OCI-LY3 (cell line): ENCODE results near the gene CSNK1G2.

Experiments
- H2AFZ ChIP-seq: fragments of 200-600, 300-600 bp; shearing (Covaris generic); 2 replicates; pipeline ENCODE4 v1.6.0; 2014; ENCODE audit warnings: antibody characterized with exemption, low read depth, low read length
- H3K27ac ChIP-seq: fragments of 200-600, 300-600 bp; sonication (generic); 2 replicates; pipeline ENCODE4 v1.5.1; 2014; ENCODE audit warnings: mild to moderate bottlenecking, low read length, moderate library complexity, mixed read lengths
- H3K27me3 ChIP-seq: fragments of 200-600, 300-600 bp; sonication (generic); 2 replicates; pipeline ENCODE4 v1.6.1; 2014; ENCODE audit warnings: low read depth, low read length, mixed read lengths
- H3K36me3 ChIP-seq: fragments of 200-600, 300-600 bp; sonication (generic); replicated peaks from 2 replicates; pipeline ENCODE3; 2014; ENCODE audit warnings: low read depth, low read length, mixed read lengths
- H3K4me1 ChIP-seq: fragments of 300-600, 200-600 bp; sonication (generic); 2 replicates; pipeline ENCODE4 v1.6.1; 2014; ENCODE audit warnings: low read length, mixed read lengths
- H3K4me2 ChIP-seq: fragments of 200-600, 300-600 bp; sonication (generic); 2 replicates; pipeline ENCODE4 v1.6.1; 2014; ENCODE audit warnings: low read length, mixed read lengths
- H3K4me3 ChIP-seq: fragments of 300-600, 200-600 bp; sonication (generic); 2 replicates; pipeline ENCODE4 v1.5.1; 2014; ENCODE audit warnings: antibody characterized with exemption, mild to moderate bottlenecking, low read length, moderate library complexity
- H3K79me2 ChIP-seq: fragments of 300-600, 200-600 bp; shearing (Covaris generic); 2 replicates; pipeline ENCODE4 v1.6.1; 2014; ENCODE audit warnings: mild to moderate bottlenecking, low read length, mixed read lengths
- H3K9ac ChIP-seq: fragments of 300-600, 200-600 bp; shearing (Covaris generic); 2 replicates; pipeline ENCODE4 v1.6.0; 2014; ENCODE audit warnings: mild to moderate bottlenecking, low read length, moderate library complexity
- H3K9me3 ChIP-seq: fragments of 200-600, 300-600 bp; shearing (Covaris generic); 2 replicates; pipeline ENCODE4 v1.6.1; 2014; ENCODE audit warnings: low read length, mixed read lengths; ENCODE audit not compliant: insufficient read depth
- H4K20me1 ChIP-seq: fragments of 200-600, 300-600 bp; sonication (generic); 2 replicates; pipeline ENCODE4 v1.6.1; 2016; ENCODE audit warnings: low read length, mixed read lengths; ENCODE audit not compliant: insufficient read depth
- EZH2phosphoT487 ChIP-seq: fragments of 200-600 bp; shearing (Covaris generic); IDR thresholded peaks from 2 replicates; pipeline ENCODE4 v1.6.1; 2018; ENCODE audit warnings: antibody characterized with exemption, mixed run types, low read depth
- TF ChIP-seq, protein P1 (sequence below): fragments of 200-600, 300-600 bp; sonication (generic); IDR thresholded peaks from 2 replicates; pipeline ENCODE4 v1.5.1; 2014; ENCODE audit warnings: antibody characterized with exemption, low read length, low read depth

Gene CSNK1G2

GRCh38 chr19:1929021-1929742, 11.8 kb upstream of the CSNK1G2 start:
- H3K9ac ChIP-seq = peak overlapping the region; percentile 60
- TF ChIP-seq, protein P1, sequence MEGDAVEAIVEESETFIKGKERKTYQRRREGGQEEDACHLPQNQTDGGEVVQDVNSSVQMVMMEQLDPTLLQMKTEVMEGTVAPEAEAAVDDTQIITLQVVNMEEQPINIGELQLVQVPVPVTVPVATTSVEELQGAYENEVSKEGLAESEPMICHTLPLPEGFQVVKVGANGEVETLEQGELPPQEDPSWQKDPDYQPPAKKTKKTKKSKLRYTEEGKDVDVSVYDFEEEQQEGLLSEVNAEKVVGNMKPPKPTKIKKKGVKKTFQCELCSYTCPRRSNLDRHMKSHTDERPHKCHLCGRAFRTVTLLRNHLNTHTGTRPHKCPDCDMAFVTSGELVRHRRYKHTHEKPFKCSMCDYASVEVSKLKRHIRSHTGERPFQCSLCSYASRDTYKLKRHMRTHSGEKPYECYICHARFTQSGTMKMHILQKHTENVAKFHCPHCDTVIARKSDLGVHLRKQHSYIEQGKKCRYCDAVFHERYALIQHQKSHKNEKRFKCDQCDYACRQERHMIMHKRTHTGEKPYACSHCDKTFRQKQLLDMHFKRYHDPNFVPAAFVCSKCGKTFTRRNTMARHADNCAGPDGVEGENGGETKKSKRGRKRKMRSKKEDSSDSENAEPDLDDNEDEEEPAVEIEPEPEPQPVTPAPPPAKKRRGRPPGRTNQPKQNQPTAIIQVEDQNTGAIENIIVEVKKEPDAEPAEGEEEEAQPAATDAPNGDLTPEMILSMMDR = peak; percentile 81
- no peak for TF ChIP-seq EZH2phosphoT487
- H3K27me3 ChIP-seq = 0 out of 2 replicates have a peak, but pooled peaks cover 3% of the 10 kb centered on the region
- peak overlapping the region; percentile 74; the same call in 1 of the 2 replicates for H2AFZ ChIP-seq
- peak overlapping the region; percentile 85 for H3K4me2 ChIP-seq
- H3K4me3 ChIP-seq = peak overlapping the region; percentile 74
- peaks cover 14% of the 10 kb centered on the region for H3K4me1 ChIP-seq
- H3K9me3 ChIP-seq = 0 out of 2 replicates have a peak, but pooled peaks cover 3% of the 10 kb centered on the region
- peaks cover 11% of the 10 kb centered on the region for H3K36me3 ChIP-seq
- H3K79me2 ChIP-seq = no peaks in the 10 kb centered on the region
- H3K27ac ChIP-seq = no peak overlapping the region
- H4K20me1 ChIP-seq = no peaks in the 10 kb centered on the region

DNA sequence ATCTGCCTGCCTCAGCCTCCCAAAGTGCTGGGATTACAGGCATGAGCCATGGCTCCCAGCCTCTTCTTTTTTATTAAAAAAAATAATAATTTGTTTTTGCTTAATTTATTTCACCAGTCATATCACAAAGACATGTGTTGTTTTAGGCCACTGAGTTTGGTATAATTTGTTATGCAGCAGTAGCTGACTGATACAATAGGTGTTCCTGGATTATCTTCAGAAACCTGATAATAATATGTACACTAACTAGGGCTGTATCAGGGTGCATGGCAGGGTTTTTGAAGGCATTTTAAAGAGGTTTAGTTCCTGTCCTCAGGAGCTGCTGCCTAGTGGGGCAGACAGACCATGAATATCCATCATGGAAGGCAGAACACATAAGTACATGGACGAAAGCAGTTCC, 9.5 kb upstream of the CSNK1G2 start:
- H3K4me2 ChIP-seq = no peak overlapping the region
- H3K9me3 ChIP-seq = 0 out of 2 replicates have a peak, but pooled peaks cover 3% of the 10 kb centered on the region
- H3K4me1 ChIP-seq = peaks cover 11% of the 10 kb centered on the region
- H3K4me3 ChIP-seq = no peak overlapping the region
- 0 out of 2 replicates have a peak, but pooled peaks cover 3% of the 10 kb centered on the region for H3K27me3 ChIP-seq
- no peaks in the 10 kb centered on the region for H4K20me1 ChIP-seq
- no peaks in the 10 kb centered on the region for H3K79me2 ChIP-seq
- no peak overlapping the region for H2AFZ ChIP-seq
- TF ChIP-seq, protein P1 = no peak
- no peak overlapping the region for H3K27ac ChIP-seq
- no peaks in the 10 kb centered on the region for H3K36me3 ChIP-seq
- no peak overlapping the region for H3K9ac ChIP-seq

DNA sequence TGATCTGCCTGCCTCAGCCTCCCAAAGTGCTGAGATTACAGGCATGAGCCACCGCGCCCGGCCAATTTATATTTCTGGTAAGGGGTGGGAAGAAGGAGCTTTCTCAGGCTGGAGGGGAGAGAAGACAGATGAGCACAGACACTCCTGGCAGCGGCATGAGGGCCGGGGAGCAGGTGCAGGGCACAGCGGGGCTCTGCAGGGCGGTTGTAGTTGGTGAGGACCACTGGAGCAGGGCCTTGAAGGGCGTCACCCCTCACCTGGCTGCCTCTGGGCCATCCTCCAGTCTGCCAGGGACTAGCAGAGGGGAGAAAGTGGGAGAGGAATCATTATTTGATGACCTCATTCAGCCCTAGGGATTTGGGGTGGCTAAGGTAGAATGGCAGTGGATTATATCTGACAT, 8.6 kb upstream of the CSNK1G2 start:
- TF ChIP-seq, protein P1 = no peak
- TF ChIP-seq EZH2phosphoT487 = no peak
- Histone ChIP-seq H3K36me3 (no peaks in the 10 kb centered on the region), H3K4me1 (peaks cover 11% of the 10 kb centered on the region), H4K20me1 (no peaks in the 10 kb centered on the region), H3K9me3 (0 out of 2 replicates have a peak, but pooled peaks cover 3% of the 10 kb centered on the region), H3K4me2 (no peak overlapping the region), H3K4me3 (no peak overlapping the region), H3K9ac (no peak overlapping the region), H2AFZ (no peak overlapping the region), H3K79me2 (no peaks in the 10 kb centered on the region), H3K27ac (no peak overlapping the region), H3K27me3 (0 out of 2 replicates have a peak, but pooled peaks cover 3% of the 10 kb centered on the region)

DNA sequence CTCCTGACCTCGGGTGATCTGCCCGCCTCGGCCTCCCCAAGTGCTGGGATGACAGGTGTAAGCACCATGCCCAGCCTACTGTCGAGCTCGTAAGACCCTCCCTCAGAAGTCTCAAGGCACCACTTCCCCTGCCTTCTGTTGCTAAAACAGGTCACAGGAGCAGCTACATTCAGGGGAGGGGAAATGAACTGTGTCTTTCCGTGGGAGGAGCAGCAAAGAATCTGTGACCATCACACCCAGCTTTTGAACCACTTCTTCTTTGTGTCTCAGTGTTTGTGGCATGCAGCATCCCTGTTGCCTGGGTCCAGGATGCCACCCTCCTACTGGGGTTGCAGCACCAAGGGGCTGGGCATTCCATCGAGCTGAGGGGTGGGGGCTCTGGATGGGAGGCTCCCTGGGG, 7.7 kb upstream of the CSNK1G2 start:
- Histone ChIP-seq H3K4me1 (peaks cover 11% of the 10 kb centered on the region), H3K4me2 (no peak overlapping the region), H3K36me3 (no peaks in the 10 kb centered on the region), H2AFZ (no peak overlapping the region), H3K79me2 (no peaks in the 10 kb centered on the region), H3K9me3 (0 out of 2 replicates have a peak, but pooled peaks cover 3% of the 10 kb centered on the region), H4K20me1 (no peaks in the 10 kb centered on the region), H3K4me3 (no peak overlapping the region), H3K9ac (no peak overlapping the region), H3K27ac (no peak overlapping the region), H3K27me3 (0 out of 2 replicates have a peak, but pooled peaks cover 3% of the 10 kb centered on the region)
- no peak for TF ChIP-seq EZH2phosphoT487
- TF ChIP-seq, protein P1 = no peak
